Fibroblast of skin of right quadriceps (primary cell): ENCODE results near the gene ZNF490.
"Not testable (repeated sequence)": the region's sequence is repeated elsewhere in the genome, so short reads cannot be mapped to it uniquely, and the experiment has no call there.

Source experiments
- DNase-seq: peaks from one replicate; pipeline ENCODE4 v3.0.0-alpha.2; 2013

Gene ZNF490

GRCh38 chr19:12610540-12611360 is at the start of gene ZNF490, which contains the start of gene ZNF791:
ZNF490 (minus strand) TSS chr19:12610813; CDS start chr19:12610680, 133 bp downstream.
ZNF791 (plus strand) TSS chr19:12610920; CDS start chr19:12611080, 160 bp downstream.
- DNase-seq, result peak; percentile 98

DNA sequence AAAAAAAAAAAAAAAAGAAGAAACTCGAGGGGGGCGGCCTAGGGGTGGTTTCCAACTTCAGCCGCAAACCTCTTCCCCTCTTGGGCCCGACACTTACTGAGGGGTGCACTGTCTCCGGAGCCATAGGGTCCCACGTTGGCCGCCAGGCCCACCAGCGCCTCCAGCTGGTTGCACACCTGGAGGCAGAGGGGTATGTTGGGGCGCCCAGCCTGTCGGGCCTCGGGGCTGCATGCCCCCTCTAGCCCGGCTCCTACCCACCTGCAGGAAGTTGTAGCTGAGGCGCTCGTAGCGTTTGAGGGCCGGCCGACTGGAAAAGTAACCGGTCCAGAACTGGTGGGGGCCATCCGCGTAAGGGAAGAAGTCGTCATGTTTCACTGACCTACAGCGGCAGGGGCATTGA is 47.4 kb upstream of the ZNF490 start:
- DNase-seq, result no peak

DNA sequence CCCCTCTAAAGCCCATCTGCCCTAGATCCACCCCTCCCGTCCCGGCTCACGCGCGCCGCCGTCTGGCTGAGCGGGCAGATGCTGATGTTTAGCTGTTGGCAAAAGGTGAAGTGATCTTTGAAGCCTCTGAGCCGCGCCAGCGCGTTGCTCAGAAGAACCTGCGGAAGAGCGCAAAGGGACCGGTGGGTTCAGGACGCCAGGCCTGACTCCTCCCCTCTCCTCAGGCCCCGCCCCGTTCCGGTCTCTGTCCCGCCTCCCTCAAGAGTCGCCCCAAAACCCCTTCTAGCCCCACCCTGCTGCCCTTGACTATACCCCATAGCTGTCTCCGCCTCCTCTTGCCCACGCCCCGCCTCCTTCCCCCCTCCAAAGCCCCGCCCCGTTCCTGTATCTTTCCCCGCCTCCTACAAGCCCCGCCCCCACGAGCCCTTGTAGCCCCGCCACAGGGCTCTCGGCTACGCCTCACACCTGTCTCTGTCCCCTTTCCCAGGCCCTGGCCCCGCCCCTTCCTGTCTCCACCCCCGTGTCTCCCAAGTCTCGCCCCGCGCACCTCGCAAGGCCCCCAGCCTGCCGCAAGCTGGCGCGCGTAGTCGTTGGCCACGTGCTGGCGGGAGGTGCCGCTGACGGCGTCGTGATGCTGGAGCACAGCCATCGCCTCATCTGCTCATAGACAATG is 46.4 kb upstream of the ZNF490 start:
- DNase-seq, result no peak

GRCh38 chr19:12655546-12655945 is 44.9 kb upstream of the ZNF490 start:
- DNase-seq, result no peak

GRCh38 chr19:12652219-12652618 is 41.6 kb upstream of the ZNF490 start:
- no peak for DNase-seq

DNA sequence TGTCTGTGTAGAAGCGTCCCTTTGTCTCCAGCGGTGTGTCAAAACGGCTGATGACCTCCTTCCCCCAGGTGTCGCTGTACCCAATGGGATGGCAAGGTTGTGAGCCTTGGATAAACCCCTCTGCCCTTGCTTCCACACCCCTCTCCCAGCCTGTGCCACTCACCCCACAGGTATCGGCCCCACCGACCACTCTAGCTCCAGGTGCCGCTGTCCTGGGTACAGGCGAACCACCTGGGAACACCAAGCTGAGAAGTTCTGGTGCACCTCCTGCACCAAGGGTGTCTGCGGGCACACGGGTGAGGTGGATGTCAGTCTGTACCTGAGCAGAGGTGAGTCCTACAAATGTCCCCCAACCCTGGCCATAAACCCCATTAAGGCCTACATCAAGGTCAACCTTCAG is 39.3 kb upstream of the ZNF490 start:
- no peak for DNase-seq

- DNase-seq, result no peak
Measured at GRCh38 chr19:12648088-12648487, 37.5 kb upstream of the ZNF490 start.

GRCh38 chr19:12647490-12648071 is 37.0 kb upstream of the ZNF490 start:
- DNase-seq, result peak; percentile 24

DNA sequence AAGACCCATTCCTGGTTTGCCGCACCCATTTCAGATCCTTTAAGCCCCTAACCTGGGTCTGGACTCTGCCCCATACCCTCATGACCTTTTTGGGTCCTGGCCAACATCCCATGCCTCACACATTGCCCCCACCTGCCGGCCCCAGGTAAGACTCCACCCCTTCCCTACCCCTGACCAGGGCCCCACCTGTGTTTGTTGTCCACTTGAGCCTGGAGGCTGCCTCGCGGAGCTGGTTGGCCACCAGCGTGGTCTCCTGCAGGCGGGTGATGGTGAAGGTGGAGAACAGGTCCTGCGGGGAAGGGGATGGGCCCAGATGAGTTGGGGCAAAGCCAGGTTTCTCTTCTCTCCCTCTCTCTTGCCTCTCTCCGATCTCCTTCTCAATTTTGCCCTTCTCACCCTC is 36.4 kb upstream of the ZNF490 start:
- no peak for DNase-seq

DNA sequence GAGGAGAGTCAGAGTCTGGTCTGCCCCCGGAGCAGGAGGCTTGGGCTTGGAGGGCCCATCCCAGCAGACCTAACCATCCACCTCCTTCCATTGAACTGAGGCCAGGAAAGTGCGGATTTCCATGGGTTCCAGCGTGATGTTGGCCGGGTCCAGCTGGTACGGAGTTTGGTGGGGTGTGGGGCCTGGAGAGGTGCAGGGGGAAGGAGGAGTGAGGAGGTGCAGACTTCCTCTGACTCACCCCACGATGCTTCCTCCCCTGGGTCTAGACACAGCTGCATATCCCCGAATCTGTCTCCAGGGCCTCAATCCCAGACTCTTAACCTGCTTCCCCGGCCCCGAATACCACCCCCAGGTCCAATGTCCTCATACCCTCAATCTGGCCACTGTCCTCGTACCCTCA is 35.9 kb upstream of the ZNF490 start:
- no peak for DNase-seq

DNA sequence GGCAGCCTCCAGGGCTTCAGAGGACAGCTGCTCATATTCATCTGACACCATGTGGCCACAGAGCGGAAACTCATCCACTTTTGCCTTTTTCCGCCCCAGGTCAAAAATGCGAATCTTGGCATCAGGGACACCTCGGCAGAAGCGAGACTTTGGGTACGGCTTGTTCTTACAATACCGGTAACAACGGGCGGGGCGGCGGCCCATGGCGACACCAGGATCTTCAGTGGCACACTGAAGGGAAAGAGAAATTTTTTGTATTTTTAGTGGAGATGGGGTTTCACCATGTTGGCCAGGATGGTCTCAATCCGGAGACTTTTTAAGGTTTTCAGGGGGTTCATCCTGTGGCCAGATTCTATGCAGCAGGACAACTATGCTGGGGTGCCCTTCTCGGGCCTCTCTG is 33.1 kb upstream of the ZNF490 start:
- not testable (repeated sequence) for DNase-seq

- no peak for DNase-seq
Measured at GRCh38 chr19:12642506-12642905, 31.9 kb upstream of the ZNF490 start.

DNA sequence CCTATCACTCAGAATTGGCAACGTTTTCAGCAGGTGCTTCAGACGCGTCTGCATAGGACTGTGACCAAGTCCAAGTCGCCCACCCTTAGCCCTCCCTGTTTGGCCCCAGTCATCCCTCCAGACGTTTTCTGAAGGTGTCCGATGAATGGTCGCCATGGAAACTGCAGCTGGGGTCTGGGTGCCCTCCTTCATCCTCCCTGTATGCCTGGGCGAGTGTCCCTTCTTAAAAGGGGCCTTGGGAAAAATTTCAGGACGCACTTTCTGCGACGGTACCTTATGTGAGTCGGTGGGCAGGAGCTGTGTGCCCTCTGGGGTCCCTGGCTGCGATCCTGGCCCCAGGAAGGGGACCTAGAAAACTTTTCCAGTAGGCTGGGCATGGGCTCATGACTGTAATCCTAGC is 30.8 kb upstream of the ZNF490 start:
- no peak for DNase-seq

GRCh38 chr19:12639901-12640613 is 29.4 kb upstream of the ZNF490 start:
- DNase-seq, result peak; percentile 76

GRCh38 chr19:12638611-12639182 is 28.1 kb upstream of the ZNF490 start:
- DNase-seq, result no peak

DNA sequence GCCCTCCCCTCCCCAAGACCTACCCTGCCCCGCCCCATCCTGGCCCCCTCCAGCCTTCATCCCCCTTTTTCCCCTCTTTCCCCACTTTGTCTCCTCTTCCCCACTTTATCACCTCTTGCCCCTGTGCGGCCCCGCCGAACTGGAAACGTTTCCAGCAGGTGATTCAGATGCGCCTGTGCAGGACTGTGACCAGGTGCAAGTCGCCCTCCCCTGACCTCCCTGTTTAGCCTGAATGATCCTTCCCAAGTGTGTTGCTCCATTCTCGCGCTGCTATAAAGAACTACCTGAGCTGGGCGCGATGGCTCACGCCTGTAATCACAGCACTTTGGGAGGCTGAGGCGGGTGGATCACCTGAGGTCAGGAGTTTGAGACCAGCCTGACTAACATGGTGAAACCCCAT is 26.0 kb upstream of the ZNF490 start:
- DNase-seq, result no peak

DNA sequence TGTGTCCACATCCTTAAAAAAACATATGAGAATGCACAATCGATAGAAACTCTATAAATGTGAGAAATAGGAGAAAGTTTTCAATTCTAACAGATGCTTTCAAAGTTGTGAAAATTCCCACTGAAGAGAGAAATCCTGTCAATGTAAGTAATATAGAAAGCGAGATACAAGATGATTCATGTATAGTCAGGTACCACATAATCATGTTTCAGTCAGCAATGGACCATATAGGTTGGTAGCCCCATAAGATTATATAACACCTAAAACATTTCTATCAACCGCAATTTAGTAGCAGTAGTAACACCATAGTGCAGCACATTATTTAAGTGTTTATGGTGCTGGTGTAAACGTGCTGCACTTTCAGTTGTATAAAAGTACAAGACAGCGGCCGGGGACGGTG is 18.6 kb upstream of the ZNF490 start:
- no peak for DNase-seq

- peak; percentile 28 for DNase-seq
Measured at GRCh38 chr19:12628040-12629022, 17.7 kb upstream of the ZNF490 start.

DNA sequence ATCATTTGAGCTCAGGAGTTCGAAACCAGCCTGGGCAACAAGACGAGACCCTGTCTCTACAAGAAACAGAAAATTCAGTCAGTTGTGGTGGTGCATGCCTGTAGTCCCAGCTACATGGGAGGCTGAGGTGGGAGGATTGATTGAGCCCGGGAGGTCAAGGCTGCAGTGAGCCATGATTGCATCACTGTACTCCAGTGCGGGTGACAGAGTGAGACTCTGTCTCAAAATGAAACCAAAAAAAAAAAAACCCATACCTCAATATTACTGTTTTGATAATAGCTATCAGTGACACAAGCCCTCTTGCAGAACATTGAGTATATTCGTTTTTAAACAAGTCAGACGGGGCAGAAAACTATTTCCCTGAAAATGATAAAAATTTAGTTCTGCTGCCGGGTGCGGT is 16.3 kb upstream of the ZNF490 start:
- DNase-seq, result no peak

DNA sequence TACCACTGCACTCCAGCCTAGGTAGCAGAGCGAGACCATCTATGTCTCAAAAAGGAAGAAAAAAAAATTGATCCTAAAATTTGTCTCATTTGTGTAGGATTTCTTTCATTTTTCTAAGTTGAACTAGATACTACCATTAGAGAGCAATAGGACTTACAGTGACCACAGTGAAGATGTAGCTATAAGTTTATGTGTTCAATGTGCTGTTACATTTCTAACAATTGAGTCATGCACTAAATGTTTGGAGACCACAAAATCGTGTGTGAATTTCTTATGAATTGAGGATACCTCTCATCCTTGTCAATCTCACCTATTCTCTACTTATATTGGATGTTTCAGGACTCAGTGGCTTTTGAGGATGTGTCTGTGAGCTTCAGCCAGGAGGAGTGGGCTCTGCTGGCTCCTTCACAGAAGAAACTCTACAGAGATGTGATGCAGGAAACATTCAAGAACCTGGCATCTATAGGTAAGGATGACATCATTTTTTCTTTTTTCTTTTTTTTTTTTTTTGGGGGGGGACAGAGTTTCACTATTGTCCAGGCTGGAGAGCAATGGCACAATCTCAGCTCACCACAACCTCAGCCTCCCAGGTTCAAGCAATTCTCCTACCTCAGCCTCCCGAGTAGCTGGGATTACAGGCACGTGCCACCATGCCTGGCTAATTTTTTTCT is 12.9 kb upstream of the ZNF490 start:
- no peak for DNase-seq
